Fibroblast of skin of abdomen (primary cell): ENCODE data around the gene DNAI1.
"Not testable (repeated sequence)": the region's sequence is repeated elsewhere in the genome, so short reads cannot be mapped to it uniquely, and the experiment has no call there.

ENCODE experiments used
- DNase-seq: peaks from one replicate; pipeline ENCODE4 v3.0.0-alpha.2; 2013

The DNAI1 gene

GRCh38 chr9:34514401-34514800 lies 55.8 kb downstream of the DNAI1 start:
- DNase-seq, result no peak

- no peak for DNase-seq
Observed at GRCh38 chr9:34514816-34515215, 56.2 kb downstream of the DNAI1 start.

DNA sequence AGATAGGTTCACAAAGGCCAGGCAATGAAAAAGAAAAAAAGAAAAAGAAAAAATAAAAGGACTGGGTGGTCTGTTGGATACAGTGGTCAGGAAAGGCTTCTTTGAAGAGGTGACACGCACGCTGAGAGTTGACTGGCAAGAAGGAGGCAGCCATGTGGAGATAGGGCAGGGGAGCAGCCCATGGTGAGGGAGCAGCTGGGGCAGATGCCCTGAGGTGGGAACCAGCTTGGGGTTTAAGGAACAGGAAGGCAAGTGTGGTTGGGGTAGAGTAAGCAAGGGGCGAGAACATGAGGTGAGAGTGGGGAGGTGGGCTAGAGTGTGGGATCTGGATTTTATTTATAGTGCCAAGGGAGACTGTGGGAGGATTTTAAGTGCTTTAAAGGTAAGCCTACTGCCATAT lies 57.4 kb downstream of the DNAI1 start:
- no peak for DNase-seq

- no peak for DNase-seq
Observed at GRCh38 chr9:34517185-34517584, 58.6 kb downstream of the DNAI1 start.

- DNase-seq, result no peak
Observed at GRCh38 chr9:34518110-34518616, 59.6 kb downstream of the DNAI1 start.

GRCh38 chr9:34518896-34519295 lies 60.3 kb downstream of the DNAI1 start:
- no peak for DNase-seq

GRCh38 chr9:34519321-34520020 lies 60.9 kb downstream of the DNAI1 start:
- no peak for DNase-seq

DNA sequence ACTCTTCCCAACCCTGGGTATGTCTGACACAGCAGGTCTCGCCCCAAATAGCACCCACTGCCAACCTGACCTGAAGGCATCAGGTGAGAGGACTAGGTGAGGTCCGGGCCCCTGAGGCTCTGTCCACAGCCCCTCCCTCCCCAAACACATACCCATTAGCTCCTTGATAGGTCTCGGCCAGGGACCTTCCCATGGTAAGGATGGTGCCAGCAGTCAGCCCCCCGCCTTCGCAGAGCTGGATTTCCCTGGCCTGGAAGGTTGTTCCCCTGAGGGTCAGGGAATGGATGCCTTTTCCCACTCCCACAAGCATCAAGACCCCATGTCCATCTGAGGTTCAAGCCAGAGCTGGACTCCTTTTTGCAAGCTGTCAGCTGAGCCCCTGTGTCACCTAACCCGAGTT lies 61.5 kb downstream of the DNAI1 start:
- DNase-seq, result no peak

DNA sequence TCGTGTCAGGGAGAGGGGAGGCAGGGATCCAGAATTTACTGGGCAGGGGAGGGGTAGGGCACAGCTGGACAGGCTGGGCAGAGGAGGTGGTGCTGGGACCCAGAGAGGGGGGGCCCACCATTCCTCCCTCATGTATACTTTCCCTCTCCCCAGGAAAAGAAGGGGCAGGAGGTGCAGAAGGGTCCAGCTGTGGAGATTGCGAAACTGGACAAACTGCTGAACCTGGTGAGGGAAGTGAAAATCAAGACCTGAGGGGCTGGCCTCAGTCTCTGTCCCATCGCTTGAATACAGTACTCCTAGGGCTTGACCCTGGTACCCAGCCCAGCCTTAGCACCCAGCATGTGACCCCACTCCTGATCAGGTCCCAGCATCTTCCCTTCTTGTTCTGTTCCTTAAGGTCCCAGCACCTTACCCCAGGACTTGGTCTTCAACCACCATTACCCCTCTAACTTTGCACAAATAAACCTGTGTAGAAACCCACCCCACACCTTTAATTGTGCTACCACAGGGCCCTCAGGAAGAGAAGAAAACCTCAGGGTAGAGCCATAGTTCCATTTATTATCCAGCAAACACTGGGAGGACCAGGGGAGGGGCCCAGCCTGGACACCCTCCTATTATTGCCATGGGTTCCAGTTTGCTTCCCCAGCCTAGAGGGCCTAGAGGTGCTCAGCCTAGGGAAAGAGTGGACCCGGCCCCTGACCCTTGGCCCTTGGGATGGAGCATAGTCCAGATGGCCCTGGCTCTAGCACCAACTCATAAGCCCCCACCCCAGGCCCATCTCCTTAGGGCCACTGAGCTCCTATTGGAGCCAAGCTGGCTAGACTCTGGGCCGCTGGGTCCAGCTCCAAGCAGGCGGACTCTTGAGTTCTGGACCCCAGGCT lies 62.1 kb downstream of the DNAI1 start:
- DNase-seq, result no peak

- DNase-seq, result no peak
Observed at GRCh38 chr9:34521406-34522045, 62.9 kb downstream of the DNAI1 start.

- DNase-seq, result no peak
Observed at GRCh38 chr9:34522091-34522887, 63.7 kb downstream of the DNAI1 start.

DNA sequence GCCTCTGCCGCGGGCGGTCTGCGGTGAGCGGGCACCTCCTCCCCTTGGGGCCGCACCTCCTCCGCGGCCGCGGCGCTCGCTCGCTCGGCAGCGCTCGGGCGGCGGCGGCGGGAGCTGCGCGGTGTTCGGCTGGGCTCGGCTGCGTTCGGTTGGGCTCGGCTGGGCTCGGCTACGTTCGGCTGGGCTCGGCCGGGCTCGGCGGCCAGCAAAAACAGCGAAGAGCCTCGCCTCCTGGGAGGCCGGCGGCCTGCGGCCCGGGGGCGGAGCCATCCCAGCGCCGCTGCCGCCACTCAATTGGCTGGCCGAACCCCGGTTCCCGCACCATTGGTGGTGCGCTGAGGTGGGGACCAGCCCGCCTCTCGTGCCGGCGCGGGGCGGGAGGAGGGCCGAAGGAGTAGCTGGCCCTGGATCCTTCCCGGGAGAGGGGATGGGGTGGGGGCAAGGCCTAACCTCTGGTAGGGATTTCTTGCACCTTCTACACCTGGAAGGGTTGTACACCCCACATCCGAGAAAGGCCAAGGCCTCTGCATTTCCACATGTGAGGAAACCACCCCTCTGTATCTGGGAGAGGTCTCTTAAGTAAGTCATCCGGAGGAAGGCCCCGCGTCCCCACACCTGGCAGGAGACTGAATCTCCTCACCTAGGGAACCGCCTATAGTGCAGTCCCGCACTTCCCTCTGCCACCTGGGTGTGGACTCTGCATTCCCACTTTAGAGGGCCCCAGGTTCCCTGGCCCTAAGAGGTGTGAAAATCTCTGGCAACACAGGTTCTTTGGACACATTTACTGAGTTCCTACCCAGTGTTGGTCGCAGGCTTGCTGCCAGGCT lies 64.6 kb downstream of the DNAI1 start, which contains the start of gene ENHO:
Gene ENHO (minus strand): TSS at position 20 of the 827 bp plus-strand sequence. CDS start 1,295 bp downstream, outside the sequence.
- DNase-seq, result peak; percentile 85

- DNase-seq, result no peak
Observed at GRCh38 chr9:34524349-34524748, 65.7 kb downstream of the DNAI1 start.

DNA sequence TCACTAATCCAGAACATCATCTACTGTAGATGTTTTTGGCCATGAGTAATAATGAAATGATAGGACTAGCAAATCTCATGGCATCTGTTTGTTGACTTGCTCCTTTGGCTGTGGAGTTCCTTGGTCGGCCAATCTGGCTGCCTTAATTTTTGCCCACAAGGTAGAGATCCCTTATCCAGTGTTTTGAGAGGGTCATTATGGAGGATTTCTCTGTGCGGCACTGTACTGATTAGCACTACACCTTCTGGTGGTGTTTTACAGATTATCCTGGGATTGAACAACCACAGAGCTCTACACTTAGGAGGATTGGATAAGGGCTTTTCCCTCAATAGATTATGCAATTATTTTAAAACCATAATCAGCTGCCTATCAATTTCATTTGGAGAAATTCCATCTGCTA lies 67.4 kb downstream of the DNAI1 start:
- no peak for DNase-seq

GRCh38 chr9:34532041-34532440 lies 73.4 kb downstream of the DNAI1 start:
- DNase-seq, result not testable (repeated sequence)

GRCh38 chr9:34536685-34537084 lies 78.1 kb downstream of the DNAI1 start:
- no peak for DNase-seq

GRCh38 chr9:34540827-34541226 lies 82.2 kb downstream of the DNAI1 start:
- DNase-seq, result peak; percentile 40

DNA sequence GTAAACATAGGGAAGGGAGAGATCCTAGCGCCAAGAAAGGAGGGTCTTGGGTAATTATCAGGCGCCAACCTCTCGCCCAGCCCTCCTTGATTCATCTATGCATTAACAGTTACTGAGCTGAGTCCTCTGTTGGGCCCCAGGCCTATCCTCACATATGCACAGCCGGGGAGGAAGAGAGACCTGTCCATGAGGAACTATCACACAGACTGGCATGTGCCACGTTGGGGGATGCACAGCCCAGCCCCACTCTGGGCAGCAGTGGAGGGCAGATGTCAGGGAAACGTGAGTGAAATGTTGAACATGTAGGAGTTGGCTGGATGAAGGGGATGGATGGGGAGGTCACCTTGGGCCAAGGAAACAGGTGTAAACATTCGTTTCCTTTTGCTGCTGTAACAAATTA lies 82.9 kb downstream of the DNAI1 start:
- DNase-seq, result no peak

- DNase-seq, result no peak
Observed at GRCh38 chr9:34544035-34544434, 85.4 kb downstream of the DNAI1 start.

- no peak for DNase-seq
Observed at GRCh38 chr9:34545497-34545896, 86.9 kb downstream of the DNAI1 start.

DNA sequence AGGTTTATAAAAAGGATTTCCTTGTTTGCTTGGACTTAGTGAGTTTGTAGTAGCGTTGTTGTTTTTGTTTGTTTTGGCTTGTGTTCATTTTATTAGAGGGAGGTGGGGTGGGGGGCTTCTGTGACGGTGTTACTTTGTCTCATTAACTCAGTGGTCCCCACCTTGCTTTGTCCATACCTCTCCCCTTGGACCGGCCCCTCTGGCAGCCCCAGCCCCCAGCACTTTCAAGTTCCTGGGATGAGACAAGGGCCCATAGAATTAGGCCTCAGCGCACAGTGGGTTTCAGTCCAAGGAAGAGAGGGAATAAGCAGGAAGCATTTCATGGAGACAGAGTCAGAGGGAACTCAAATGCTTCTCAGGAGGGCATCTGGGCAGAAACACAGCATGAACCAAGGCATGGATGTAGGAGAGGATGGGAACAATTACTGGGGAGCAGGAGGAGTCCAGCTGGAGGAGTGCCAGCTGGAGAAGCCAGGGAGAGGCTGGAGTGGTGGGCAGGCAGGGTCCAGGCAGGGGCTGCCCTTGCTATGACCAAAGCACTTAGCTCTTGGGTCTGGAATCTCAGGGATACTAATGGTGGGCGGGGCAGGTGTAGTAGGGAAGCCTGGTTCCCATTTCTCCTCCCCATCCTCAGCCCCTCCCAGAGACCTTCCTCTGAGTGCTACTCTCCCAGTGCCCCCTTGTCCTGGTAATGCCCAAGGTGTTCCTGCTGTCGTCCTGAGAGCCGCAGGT lies 87.7 kb downstream of the DNAI1 start:
- DNase-seq, result no peak
